Measurements from ENCODE around the gene CYS1. TPM values are rescaled to one million over a fixed set of nuclear protein-coding genes. Genes with fewer than 3 reads are reported as not detected.
"Not testable (repeated sequence)": the region's sequence is repeated elsewhere in the genome, so short reads cannot be mapped to it uniquely, and the experiment has no call there.

CYS1 gene
- polyA plus RNA-seq, 4 donors = 0.54 to 14.8 (median 0.76) TPM; not detected in 1

GRCh38 chr2:10016001-10016801 lies 64.0 kb downstream of the CYS1 start:
- WGBS, 3 donors = 87 to 92% (median 91%) methylated on average over 35 of the region's 35 CpGs
- Histone ChIP-seq H3K27ac (ENCODE audit: low read depth in 1 of 3, low read length in 2 of 3) (no peak overlapping the region), H3K4me1 (ENCODE audit: control insufficient read depth in 3 of 3, insufficient read depth in 2 of 3, low read depth in 1 of 3, low read length in 2 of 3) (no peaks in the 10 kb centered on the region), H3K4me3 (ENCODE audit: low read depth in 1 of 3, low read length in 3 of 3) (no peak overlapping the region), H3K27me3 (ENCODE audit: control insufficient read depth in 3 of 3, insufficient read depth in 3 of 3, low read length in 3 of 3) (no peaks in the 10 kb centered on the region), H3K36me3 (ENCODE audit: control insufficient read depth in 3 of 3, insufficient read depth in 2 of 3, low read depth in 1 of 3, low read length in 3 of 3) (no peaks in the 10 kb centered on the region), H3K9me3 (ENCODE audit: control insufficient read depth in 2 of 2, insufficient read depth in 1 of 2, low read depth in 1 of 2, low read length in 1 of 2) (peaks cover 0 to 19% of the 10 kb centered on the region in 2 donors)
- no peak for FAIRE-seq
- no peak for DNase-seq

- not testable (repeated sequence) for H3K27me3 ChIP-seq (ENCODE audit: control insufficient read depth in 3 of 3, insufficient read depth in 3 of 3, low read length in 3 of 3); H3K4me1 ChIP-seq (ENCODE audit: control insufficient read depth in 3 of 3, insufficient read depth in 2 of 3, low read depth in 1 of 3, low read length in 2 of 3); H3K27ac ChIP-seq (ENCODE audit: low read depth in 1 of 3, low read length in 2 of 3); FAIRE-seq; H3K4me3 ChIP-seq (ENCODE audit: low read depth in 1 of 3, low read length in 3 of 3); H3K36me3 ChIP-seq (ENCODE audit: control insufficient read depth in 3 of 3, insufficient read depth in 2 of 3, low read depth in 1 of 3, low read length in 3 of 3); DNase-seq
- 95 to 97% (median 96%) methylated on average over 39 to 44 of the region's 44 CpGs for WGBS, 3 donors
- peaks cover 0 to 19% of the 10 kb centered on the region in 2 donors for H3K9me3 ChIP-seq (ENCODE audit: control insufficient read depth in 2 of 2, insufficient read depth in 1 of 2, low read depth in 1 of 2, low read length in 1 of 2)
Measured at GRCh38 chr2:10015376-10015989, 64.7 kb downstream of the CYS1 start.

GRCh38 chr2:10014418-10015190 lies 65.6 kb downstream of the CYS1 start:
- Histone ChIP-seq H3K4me3 (ENCODE audit: low read depth in 1 of 3, low read length in 3 of 3) (no peak overlapping the region), H3K27ac (ENCODE audit: low read depth in 1 of 3, low read length in 2 of 3) (no peak overlapping the region), H3K4me1 (ENCODE audit: control insufficient read depth in 3 of 3, insufficient read depth in 2 of 3, low read depth in 1 of 3, low read length in 2 of 3) (no peaks in the 10 kb centered on the region), H3K36me3 (ENCODE audit: control insufficient read depth in 3 of 3, insufficient read depth in 2 of 3, low read depth in 1 of 3, low read length in 3 of 3) (no peaks in the 10 kb centered on the region), H3K9me3 (ENCODE audit: control insufficient read depth in 2 of 2, insufficient read depth in 1 of 2, low read depth in 1 of 2, low read length in 1 of 2) (peaks cover 0 to 19% of the 10 kb centered on the region in 2 donors), H3K27me3 (ENCODE audit: control insufficient read depth in 3 of 3, insufficient read depth in 3 of 3, low read length in 3 of 3) (no peaks in the 10 kb centered on the region)
- DNase-seq (no peak), FAIRE-seq (no peak)
- 84 to 94% (median 87%) methylated on average over 42 of the region's 42 CpGs for WGBS, 3 donors

- WGBS, 3 donors = 93 to 96% (median 95%) methylated on average over 43 of the region's 43 CpGs
- H3K9me3 ChIP-seq (ENCODE audit: control insufficient read depth in 2 of 2, insufficient read depth in 1 of 2, low read depth in 1 of 2, low read length in 1 of 2) = peaks cover 0 to 19% of the 10 kb centered on the region in 2 donors
- not testable (repeated sequence) for H3K36me3 ChIP-seq (ENCODE audit: control insufficient read depth in 3 of 3, insufficient read depth in 2 of 3, low read depth in 1 of 3, low read length in 3 of 3); DNase-seq; H3K27me3 ChIP-seq (ENCODE audit: control insufficient read depth in 3 of 3, insufficient read depth in 3 of 3, low read length in 3 of 3); H3K4me3 ChIP-seq (ENCODE audit: low read depth in 1 of 3, low read length in 3 of 3); FAIRE-seq; H3K27ac ChIP-seq (ENCODE audit: low read depth in 1 of 3, low read length in 2 of 3); H3K4me1 ChIP-seq (ENCODE audit: control insufficient read depth in 3 of 3, insufficient read depth in 2 of 3, low read depth in 1 of 3, low read length in 2 of 3)
Measured at GRCh38 chr2:10013651-10014417, 66.4 kb downstream of the CYS1 start.

- Histone ChIP-seq H3K36me3 (ENCODE audit: control insufficient read depth in 3 of 3, insufficient read depth in 2 of 3, low read depth in 1 of 3, low read length in 3 of 3) (no peaks in the 10 kb centered on the region), H3K9me3 (ENCODE audit: control insufficient read depth in 2 of 2, insufficient read depth in 1 of 2, low read depth in 1 of 2, low read length in 1 of 2) (peaks cover 0 to 19% of the 10 kb centered on the region in 2 donors), H3K27ac (ENCODE audit: low read depth in 1 of 3, low read length in 2 of 3) (no peak overlapping the region), H3K27me3 (ENCODE audit: control insufficient read depth in 3 of 3, insufficient read depth in 3 of 3, low read length in 3 of 3) (no peaks in the 10 kb centered on the region), H3K4me3 (ENCODE audit: low read depth in 1 of 3, low read length in 3 of 3) (no peak overlapping the region), H3K4me1 (ENCODE audit: control insufficient read depth in 3 of 3, insufficient read depth in 2 of 3, low read depth in 1 of 3, low read length in 2 of 3) (no peaks in the 10 kb centered on the region)
- DNase-seq (no peak), FAIRE-seq (no peak)
- 76 to 92% (median 82%) methylated on average over 29 of the region's 29 CpGs for WGBS, 3 donors
Measured at GRCh38 chr2:10012963-10013461, 67.2 kb downstream of the CYS1 start.

GRCh38 chr2:10012366-10012962 lies 67.7 kb downstream of the CYS1 start:
- not testable (repeated sequence) for FAIRE-seq, DNase-seq

DNA sequence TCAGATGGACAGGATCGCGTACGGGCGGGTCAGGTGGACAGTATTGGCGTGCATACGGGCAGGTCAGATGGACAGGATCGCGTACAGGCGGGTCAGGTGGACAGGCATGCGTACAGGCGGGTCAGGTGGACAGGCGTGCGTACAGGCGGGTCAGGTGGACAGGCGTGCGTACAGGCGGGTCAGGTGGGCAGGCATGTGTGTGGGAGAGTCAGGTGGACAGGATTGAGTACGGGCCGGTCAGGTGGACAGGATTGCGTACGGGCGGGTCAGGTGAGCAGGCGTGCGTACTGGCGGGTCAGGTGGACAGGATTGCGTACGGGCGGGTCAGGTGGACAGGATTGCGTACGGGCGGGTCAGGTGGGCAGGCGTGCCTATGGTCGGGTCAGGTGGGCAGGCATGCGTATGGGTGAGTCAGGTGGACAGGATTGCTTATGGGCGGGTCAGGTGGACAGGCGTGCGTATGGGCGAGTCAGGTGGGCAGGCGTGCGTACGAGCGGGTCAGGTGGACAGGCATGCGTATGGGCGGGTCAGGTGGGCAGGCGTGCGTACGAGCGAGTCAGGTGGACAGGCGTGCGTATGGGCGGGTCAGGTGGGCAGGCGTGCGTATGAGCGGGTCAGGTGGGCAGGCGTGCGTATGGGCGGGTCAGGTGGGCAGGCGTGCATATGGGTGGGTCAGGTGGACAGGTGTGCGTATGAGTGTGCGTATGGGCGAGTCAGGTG lies 68.4 kb downstream of the CYS1 start:
- H3K9me3 ChIP-seq (ENCODE audit: control insufficient read depth in 2 of 2, insufficient read depth in 1 of 2, low read depth in 1 of 2, low read length in 1 of 2); H3K36me3 ChIP-seq (ENCODE audit: control insufficient read depth in 3 of 3, insufficient read depth in 2 of 3, low read depth in 1 of 3, low read length in 3 of 3); H3K4me1 ChIP-seq (ENCODE audit: control insufficient read depth in 3 of 3, insufficient read depth in 2 of 3, low read depth in 1 of 3, low read length in 2 of 3); H3K27me3 ChIP-seq (ENCODE audit: control insufficient read depth in 3 of 3, insufficient read depth in 3 of 3, low read length in 3 of 3); H3K4me3 ChIP-seq (ENCODE audit: low read depth in 1 of 3, low read length in 3 of 3); FAIRE-seq; DNase-seq; H3K27ac ChIP-seq (ENCODE audit: low read depth in 1 of 3, low read length in 2 of 3): not testable (repeated sequence)
- WGBS, 3 donors = 93 to 96% (median 96%) methylated on average over 60 to 61 of the region's 61 CpGs

More at GRCh38 chr2:10012366-10012962, 67.7 kb downstream of the CYS1 start:
- 86 to 95% (median 92%) methylated on average over 37 of the region's 37 CpGs for WGBS, 3 donors
- not testable (repeated sequence) for H3K27ac ChIP-seq (ENCODE audit: low read depth in 1 of 3, low read length in 2 of 3); H3K27me3 ChIP-seq (ENCODE audit: control insufficient read depth in 3 of 3, insufficient read depth in 3 of 3, low read length in 3 of 3); H3K4me1 ChIP-seq (ENCODE audit: control insufficient read depth in 3 of 3, insufficient read depth in 2 of 3, low read depth in 1 of 3, low read length in 2 of 3); H3K4me3 ChIP-seq (ENCODE audit: low read depth in 1 of 3, low read length in 3 of 3); H3K36me3 ChIP-seq (ENCODE audit: control insufficient read depth in 3 of 3, insufficient read depth in 2 of 3, low read depth in 1 of 3, low read length in 3 of 3)
- H3K9me3 ChIP-seq (ENCODE audit: control insufficient read depth in 2 of 2, insufficient read depth in 1 of 2, low read depth in 1 of 2, low read length in 1 of 2) = peaks cover 0 to 15% of the 10 kb centered on the region in 2 donors
